ENCODE measurements around the gene PPARGC1A. TPM values are rescaled to one million over a fixed set of nuclear protein-coding genes. Genes with fewer than 3 reads are reported as not detected.

PPARGC1A gene
- total and polyA plus RNA-seq, 8 donors = 2.7 to 12.2 (median 8.1) TPM

GRCh38 chr4:23818097-23818885 lies 71.6 kb downstream of the PPARGC1A start:
- DNase-seq (no peak), FAIRE-seq (no peak), ATAC-seq (no peak)
- Histone ChIP-seq H3K4me3 (no peak overlapping the region), H3K4me1 (no peaks in the 10 kb centered on the region), H3K36me3 (no peaks in the 10 kb centered on the region), H3K27me3 (no peaks in the 10 kb centered on the region), H3K27ac (no peak overlapping the region), H3K9me3 (no peaks in the 10 kb centered on the region)
- no peak for TF ChIP-seq CTCF (IDR thresholded peaks at IDR 0.05)
- intact Hi-C loops (cut with DNase I) = no loop called here
- 44 to 52% methylated on average over 7 of the region's 7 CpGs for WGBS, 2 donors

- Histone ChIP-seq H3K36me3 (no peaks in the 10 kb centered on the region), H3K4me3 (no peak overlapping the region), H3K27me3 (no peaks in the 10 kb centered on the region), H3K9me3 (no peaks in the 10 kb centered on the region), H3K27ac (no peak overlapping the region), H3K4me1 (no peaks in the 10 kb centered on the region)
- TF ChIP-seq CTCF (IDR thresholded peaks at IDR 0.05) = no peak
- FAIRE-seq (no peak), DNase-seq (no peak), ATAC-seq (no peak)
- 78 to 83% methylated on average over 8 of the region's 8 CpGs for WGBS, 2 donors
- intact Hi-C loops (cut with DNase I) = no loop called here
These were observed 74.7 kb downstream of the PPARGC1A start for GRCh38 chr4:23814996-23815660.

- Histone ChIP-seq H3K4me3 (no peak overlapping the region), H3K27ac (no peak overlapping the region), H3K4me1 (no peaks in the 10 kb centered on the region), H3K36me3 (no peaks in the 10 kb centered on the region), H3K27me3 (no peaks in the 10 kb centered on the region), H3K9me3 (no peaks in the 10 kb centered on the region)
- FAIRE-seq = no peak
- intact Hi-C loops (cut with DNase I) = no loop called here
- no peak for TF ChIP-seq CTCF (IDR thresholded peaks at IDR 0.05)
- WGBS, 2 donors = 60 to 84% methylated on average over 2 of the region's 2 CpGs
- no peak for DNase-seq
- no peak for ATAC-seq
These were observed 75.3 kb downstream of the PPARGC1A start for GRCh38 chr4:23814587-23814986.

- H3K9me3 ChIP-seq = no peaks in the 10 kb centered on the region
- H3K36me3 ChIP-seq = no peaks in the 10 kb centered on the region
- H3K4me3 ChIP-seq = no peak overlapping the region
- H3K4me1 ChIP-seq = no peaks in the 10 kb centered on the region
- no peak for DNase-seq
- H3K27ac ChIP-seq = no peak overlapping the region
- intact Hi-C loops (cut with DNase I) = no loop called here
- FAIRE-seq = no peak
- no peak for ATAC-seq
- whole genome bisulfite sequencing, 2 donors = 84 to 87% methylated on average over 2 of the region's 2 CpGs
- H3K27me3 ChIP-seq = no peaks in the 10 kb centered on the region
- no peak for TF ChIP-seq CTCF (IDR thresholded peaks at IDR 0.05)
These were observed 78.7 kb downstream of the PPARGC1A start for GRCh38 chr4:23811161-23811560.

- Histone ChIP-seq H3K36me3 (no peaks in the 10 kb centered on the region), H3K9me3 (no peaks in the 10 kb centered on the region), H3K4me1 (no peaks in the 10 kb centered on the region), H3K4me3 (no peak overlapping the region), H3K27ac (no peak overlapping the region), H3K27me3 (no peaks in the 10 kb centered on the region)
- intact Hi-C loops (cut with DNase I) = loop anchor here in 1 of 3 donors (10.0 kb wide), 1 partner anchor 861 kb away; no protein-coding TSS in a partner anchor
- WGBS, 2 donors = 65 to 73% methylated on average over 5 of the region's 5 CpGs
- DNase-seq (no peak), ATAC-seq (no peak), FAIRE-seq (no peak)
- no peak for TF ChIP-seq CTCF (IDR thresholded peaks at IDR 0.05)
These were observed 84.4 kb downstream of the PPARGC1A start for GRCh38 chr4:23805450-23805851.

All from pancreas (tissue), 10 donors.